ENCODE results near the gene SAMD7.

DNA sequence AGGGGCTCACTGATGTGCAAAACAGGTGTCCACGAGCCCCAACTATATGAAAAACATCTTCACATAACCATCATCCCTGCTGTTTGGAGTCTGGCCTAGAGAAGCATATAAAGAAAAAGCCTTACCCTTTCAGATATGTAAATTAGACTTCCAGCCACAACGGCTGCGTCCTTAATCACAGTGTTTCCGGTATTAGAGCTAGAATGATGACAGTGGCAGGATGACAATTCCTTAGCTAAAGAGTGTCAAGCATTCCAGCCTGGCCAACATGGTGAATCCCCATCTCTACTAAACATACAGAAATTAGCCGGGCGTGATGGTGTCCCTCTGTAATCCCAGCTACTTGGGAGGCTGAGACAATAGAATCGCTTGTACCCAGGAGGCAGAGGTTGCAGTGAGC lies 19.5 kb upstream of the SAMD7 start:
- TF ChIP-seq CTCF (IDR thresholded peaks at IDR 0.05) (no peak), POLR2A (IDR thresholded peaks at IDR 0.05) (no peak), POLR2AphosphoS5 (IDR thresholded peaks at IDR 0.05) (no peak)

Measured in prostate gland (tissue), 2 donors.